NCI-H2227 (cell line): ENCODE results near the gene CACNA1E.

Experiments used
- DNase-seq: peaks from one replicate; lab custom pipeline; 2025; ENCODE audit not compliant: unreplicated experiment; lab: John Stamatoyannopoulos, UW

CACNA1E gene

GRCh38 chr1:181482521-181483284 lies 614 bp upstream of the CACNA1E start:
- peak; percentile 86 for DNase-seq

DNA sequence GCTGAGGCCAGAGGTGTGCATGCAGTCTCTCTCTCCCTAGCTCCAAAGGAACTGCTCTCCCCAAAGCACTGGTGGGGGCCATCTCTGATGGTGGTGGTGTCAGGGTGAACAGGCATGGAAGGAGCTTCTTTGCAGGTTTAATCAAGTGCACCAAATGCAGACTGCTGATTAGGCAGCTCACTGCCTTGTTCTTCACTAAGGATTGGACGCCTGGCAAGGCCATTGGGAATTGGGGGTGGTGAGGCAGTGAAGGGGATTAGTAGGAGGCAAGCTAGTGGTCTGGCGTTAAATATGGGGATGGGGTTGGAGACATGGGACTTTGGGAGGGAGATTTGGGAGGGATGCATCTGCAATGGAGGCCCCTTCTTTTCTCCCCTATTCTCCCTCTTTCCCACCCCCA lies 1.5 kb downstream of the CACNA1E start:
- no peak for DNase-seq

DNA sequence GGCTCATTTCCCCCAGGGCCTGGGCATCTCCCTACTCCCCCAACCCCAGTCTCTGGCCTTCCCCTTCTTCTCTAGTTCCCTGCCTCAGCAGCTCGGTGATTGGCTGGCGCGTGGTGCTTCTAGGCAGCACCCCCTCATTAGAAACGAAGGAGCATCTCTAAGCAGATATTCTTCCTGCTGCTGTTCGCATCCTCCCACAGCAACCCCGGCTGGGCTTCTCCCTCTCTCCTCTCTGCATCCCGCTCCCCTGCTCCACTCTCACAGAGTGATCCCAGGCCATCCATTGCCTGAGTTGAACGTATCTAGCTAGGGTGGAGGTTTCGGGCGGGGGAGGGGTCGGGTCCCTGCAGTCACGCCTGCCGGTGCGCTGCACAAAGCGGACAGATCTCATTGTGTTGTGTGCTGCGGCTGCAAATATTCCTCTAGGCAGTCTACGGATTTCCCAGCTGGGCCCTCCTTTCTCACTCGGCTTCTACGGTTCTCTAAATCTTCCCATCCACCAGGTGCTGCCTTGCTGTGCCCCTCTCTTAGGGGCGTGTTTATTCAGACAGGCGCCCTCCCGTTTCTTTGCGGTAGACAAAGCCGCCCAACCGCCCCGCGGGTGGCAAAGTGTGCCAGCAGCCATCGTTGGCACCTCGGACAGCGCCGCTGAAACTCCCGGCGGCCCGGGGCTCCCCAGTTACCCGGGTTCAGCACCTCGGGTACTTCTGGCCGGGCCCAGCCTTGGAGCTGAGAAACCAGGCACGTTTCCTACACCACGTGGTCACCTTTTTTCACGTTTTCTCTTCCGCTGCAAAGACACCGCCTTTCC lies 2.2 kb downstream of the CACNA1E start:
- peak; percentile 87 for DNase-seq

- DNase-seq = no peak
Measured at GRCh38 chr1:181486098-181486420, 2.7 kb downstream of the CACNA1E start.

DNA sequence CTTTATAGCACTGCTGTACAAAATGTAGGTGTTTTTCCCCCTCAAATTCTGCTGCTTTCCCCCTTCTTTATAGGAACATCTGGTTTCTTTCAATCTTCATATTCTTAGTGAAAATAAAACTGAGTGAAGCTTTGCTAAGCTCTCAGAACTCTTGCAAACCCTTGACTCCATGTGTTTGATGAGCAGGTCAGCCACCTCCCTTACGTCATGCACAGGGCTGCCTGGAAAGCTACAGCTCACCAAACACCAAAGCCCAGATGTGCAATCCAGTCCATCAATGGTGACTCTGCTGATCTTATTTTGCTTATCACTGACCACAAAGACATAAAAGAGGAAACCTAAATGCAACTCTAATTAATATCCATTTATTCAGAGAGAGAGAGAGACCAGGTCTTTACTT lies 5.5 kb downstream of the CACNA1E start:
- no peak for DNase-seq

DNA sequence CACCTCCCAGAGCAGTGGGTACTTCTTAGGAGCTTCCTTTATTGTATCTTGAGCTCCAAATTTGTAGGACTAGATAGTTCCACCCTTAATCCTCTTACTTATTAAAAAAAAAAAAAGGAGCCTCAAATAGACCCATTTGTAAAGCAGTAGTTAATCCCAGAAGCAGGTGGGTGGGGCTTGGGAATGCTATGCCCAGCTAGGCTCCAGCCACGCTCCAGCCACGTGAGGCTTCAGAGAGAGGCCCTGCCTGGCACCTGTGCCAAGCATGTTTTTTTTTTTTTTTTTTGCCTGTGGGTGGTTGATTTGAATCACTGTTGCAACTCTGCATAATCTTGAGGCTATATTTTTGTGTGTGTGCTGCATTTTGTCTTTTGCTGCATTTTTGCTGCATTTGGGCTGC lies 7.0 kb downstream of the CACNA1E start:
- no peak for DNase-seq

GRCh38 chr1:181490740-181491712 lies 7.7 kb downstream of the CACNA1E start:
- no peak for DNase-seq

GRCh38 chr1:181493166-181493565 lies 9.8 kb downstream of the CACNA1E start:
- no peak for DNase-seq

DNA sequence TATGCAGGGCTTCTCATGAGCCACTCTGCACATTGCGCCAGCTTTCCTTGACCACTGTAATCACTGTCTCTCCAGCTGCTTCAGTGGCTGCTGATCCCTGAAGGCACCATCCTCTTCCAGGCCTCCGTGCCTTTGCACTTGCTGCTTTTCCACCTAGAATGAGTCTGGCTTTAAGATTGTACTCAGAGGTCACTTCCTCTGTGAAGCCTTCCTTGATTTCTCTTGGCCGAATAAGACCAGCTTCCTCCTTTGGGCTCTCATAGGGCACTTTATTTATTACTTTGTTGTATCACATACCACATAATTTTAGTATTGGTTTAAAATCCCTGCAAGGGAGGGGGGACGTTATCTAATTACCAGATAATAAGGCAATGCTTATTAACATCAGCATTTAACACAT lies 10.6 kb downstream of the CACNA1E start:
- DNase-seq = no peak

DNA sequence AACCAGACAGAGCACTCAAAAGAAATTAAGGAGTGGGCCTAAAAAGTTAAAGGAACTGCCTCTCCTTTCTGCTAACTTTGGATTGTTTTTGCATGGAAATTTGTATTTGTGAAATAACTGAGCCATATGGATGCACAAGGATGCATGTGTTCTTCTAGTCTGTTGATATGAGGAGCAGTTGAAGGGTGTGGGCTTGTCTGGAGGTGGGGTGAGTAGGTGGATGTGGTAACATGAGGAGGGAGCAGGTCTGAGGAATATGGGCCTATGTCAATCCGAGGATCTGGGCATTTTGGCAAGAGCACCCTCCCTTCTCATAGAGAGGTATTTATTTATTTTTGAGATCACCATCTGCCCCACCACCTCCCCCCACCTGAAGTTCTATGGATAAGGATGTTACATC lies 13.4 kb downstream of the CACNA1E start:
- DNase-seq = no peak

DNA sequence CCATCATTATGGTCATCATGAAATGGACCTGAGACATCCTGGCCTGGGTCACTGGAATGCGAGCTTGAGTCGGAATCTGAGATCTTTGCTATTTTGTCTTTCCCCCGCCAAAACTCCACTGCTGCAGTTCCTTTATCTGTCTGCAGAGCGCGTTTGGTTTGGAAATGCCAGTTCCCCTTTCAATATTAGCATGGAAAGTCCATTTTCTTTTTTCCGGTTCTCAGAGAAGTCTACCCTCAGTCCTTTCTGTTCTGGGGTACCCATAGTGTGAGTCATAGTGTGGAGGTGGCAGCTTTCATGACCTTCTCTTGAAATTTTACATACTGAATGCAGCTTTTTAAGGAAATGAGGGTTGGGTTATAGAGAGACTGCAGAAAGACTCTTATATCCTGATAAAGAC lies 14.6 kb downstream of the CACNA1E start:
- DNase-seq = no peak

GRCh38 chr1:181499825-181500224 lies 16.5 kb downstream of the CACNA1E start:
- no peak for DNase-seq

DNA sequence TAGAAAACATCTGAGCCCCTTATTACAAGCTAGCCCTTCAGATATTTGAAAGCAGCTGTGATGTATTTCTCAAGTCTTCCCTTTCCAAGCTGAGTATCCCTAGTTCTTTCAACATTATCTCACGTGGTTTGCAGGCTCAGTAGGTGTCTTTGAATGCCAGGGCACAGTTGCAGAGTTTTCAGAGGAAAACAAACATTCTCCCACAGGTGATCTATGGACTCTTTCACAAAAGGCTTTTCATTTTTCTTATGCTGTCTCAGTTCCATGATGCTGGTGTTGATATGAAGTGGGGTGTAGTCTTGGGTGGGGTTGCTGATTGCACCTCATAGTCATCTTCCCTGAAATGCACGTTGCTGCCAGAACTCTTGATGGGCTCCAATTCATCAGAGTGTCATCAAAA lies 17.3 kb downstream of the CACNA1E start:
- no peak for DNase-seq

DNA sequence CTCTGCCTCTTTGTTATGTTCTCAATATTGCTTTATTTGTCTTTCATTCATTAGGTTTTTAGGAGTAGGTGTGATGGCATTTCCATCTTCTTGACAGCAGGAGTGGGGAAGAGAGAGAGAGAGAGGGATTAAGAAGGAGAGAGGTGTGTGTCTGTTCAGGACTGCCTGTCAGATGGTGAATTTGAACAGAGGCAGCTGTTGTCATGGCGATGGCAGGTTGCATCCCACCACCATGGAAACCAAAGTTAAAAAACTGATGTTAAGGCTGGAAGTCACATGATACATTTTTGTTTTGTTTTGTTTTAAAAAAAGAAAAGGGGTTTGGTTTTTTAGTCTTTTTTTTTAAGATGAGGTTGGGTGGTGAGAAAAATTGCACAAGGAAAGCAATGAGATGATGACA lies 18.3 kb downstream of the CACNA1E start:
- DNase-seq = no peak

GRCh38 chr1:181503171-181503810 lies 20.0 kb downstream of the CACNA1E start:
- DNase-seq = no peak

- peak; percentile 40 for DNase-seq
Measured at GRCh38 chr1:181504399-181504842, 21.1 kb downstream of the CACNA1E start.

- DNase-seq = no peak
Measured at GRCh38 chr1:181506563-181507353, 23.4 kb downstream of the CACNA1E start.

DNA sequence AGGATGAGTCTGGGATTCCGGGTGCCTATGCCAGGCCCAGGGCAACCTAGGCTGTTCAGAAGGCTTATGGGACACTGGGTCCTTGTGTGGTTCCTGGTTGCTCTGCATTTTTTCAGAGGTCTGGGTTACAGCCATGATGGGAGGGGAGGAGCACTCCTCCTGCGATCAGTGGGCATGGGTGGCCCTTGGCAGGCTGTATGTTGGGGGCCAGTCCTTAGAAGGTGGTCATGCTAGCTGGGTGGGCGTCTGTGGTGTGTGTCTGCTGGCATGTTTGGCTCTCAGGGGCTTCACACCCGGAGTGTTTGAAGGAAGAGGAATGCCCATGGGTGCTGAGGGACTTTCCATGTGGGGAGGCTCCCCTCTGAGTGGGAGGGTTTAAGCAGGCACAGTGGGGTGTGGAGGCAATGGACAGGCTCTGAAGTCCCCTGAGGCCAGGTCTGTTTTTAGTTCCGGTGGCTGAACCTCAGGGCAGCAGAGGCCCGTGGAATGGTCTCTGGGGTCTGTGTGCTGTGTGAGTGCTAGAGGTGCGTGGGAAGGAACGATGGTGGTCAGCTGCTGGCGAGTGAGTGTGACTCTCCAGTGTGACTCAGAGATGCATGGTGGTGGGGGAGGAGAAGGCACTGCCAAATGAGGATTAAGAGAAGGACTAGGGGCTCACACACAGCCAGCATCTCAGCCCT lies 25.3 kb downstream of the CACNA1E start:
- no peak for DNase-seq

GRCh38 chr1:181513786-181514297 lies 30.5 kb downstream of the CACNA1E start:
- DNase-seq = peak; percentile 52
